ENCODE results near the gene TENM4. TPM values are rescaled to one million over a fixed set of nuclear protein-coding genes. Genes with fewer than 3 reads are reported as not detected.

TENM4 gene
- total and polyA plus RNA-seq, 2 of the 8 experiments (the other 6 are each of a cell fraction or from before 2014, with no cell fraction given) = 3.5 to 7.2 TPM

GRCh38 chr11:78860720-78861422 lies 580.0 kb downstream of the TENM4 start:
- Histone ChIP-seq H3K4me1 (replicated peaks in 1 of 4; ENCODE audit: control insufficient read depth in 3 of 4, insufficient read depth in 4 of 4, low read length in 3 of 4) (peaks cover 0 to 5% (median 1%) of the 10 kb centered on the region in 4 experiments; a peak in 1 of 7 replicates), H4K8ac (ENCODE audit: extremely low read depth, insufficient read depth, low read length) (no peak overlapping the region), H2BK15ac (ENCODE audit: low read length) (no peak overlapping the region), H3K9me3 (ENCODE audit: insufficient read depth in 2 of 2, low read depth in 1 of 2, low read length in 1 of 2) (no peaks in the 10 kb centered on the region), H2BK12ac (ENCODE audit: low read depth, low read length) (no peak overlapping the region), H2BK5ac (ENCODE audit: low read depth, low read length) (no peak overlapping the region), H3K9ac (replicated peaks in 1 of 4; ENCODE audit: extremely low read depth in 1 of 4, low read depth in 3 of 4, low read length in 3 of 4) (no peak overlapping the region), H3K4ac (replicated peaks; ENCODE audit: insufficient read length, low read depth, low read length) (no peak overlapping the region), H2BK20ac (ENCODE audit: low read length) (no peak overlapping the region), H2AK5ac (ENCODE audit: low read depth, low read length) (no peak overlapping the region), H3K56ac (replicated peaks; ENCODE audit: insufficient read length, low read depth, low read length) (no peak overlapping the region), H3K79me1 (ENCODE audit: low read depth, low read length) (no peaks in the 10 kb centered on the region), H2BK120ac (replicated peaks; ENCODE audit: low read depth, low read length) (no peak overlapping the region), H3K36me3 (ENCODE audit: control insufficient read depth in 2 of 4, insufficient read depth in 4 of 4, low read length in 3 of 4) (no peaks in the 10 kb centered on the region), H3K14ac (ENCODE audit: insufficient read length) (no peak overlapping the region), H4K5ac (ENCODE audit: insufficient read length, low read depth, low read length) (no peak overlapping the region), H4K91ac (replicated peaks; ENCODE audit: insufficient read length, low read length) (no peak overlapping the region), H3K18ac (ENCODE audit: extremely low read depth, low read length) (no peak overlapping the region), H3K4me2 (ENCODE audit: insufficient read depth in 1 of 2, low read depth in 2 of 2, low read length in 2 of 2) (no peak overlapping the region), H3K4me3 (ENCODE audit: extremely low read depth in 1 of 4, insufficient read depth in 2 of 4, low read depth in 3 of 4, low read length in 4 of 4) (no peak overlapping the region), H3K23ac (ENCODE audit: insufficient read length) (no peak overlapping the region), H2AFZ (ENCODE audit: low read length) (no peak overlapping the region), H3K79me2 (ENCODE audit: control insufficient read depth in 1 of 2, insufficient read depth in 2 of 2, low read length in 2 of 2) (no peaks in the 10 kb centered on the region), H3K27ac (ENCODE audit: low read depth, low read length) (no peak overlapping the region), H4K20me1 (replicated peaks in 1 of 2; ENCODE audit: control insufficient read depth in 1 of 2, insufficient read depth in 2 of 2, low read length in 2 of 2) (no peaks in the 10 kb centered on the region), H3K23me2 (ENCODE audit: low read depth, low read length) (no peaks in the 10 kb centered on the region; the same call in 1 of the 2 replicates), H3K27me3 (replicated peaks in 1 of 4; ENCODE audit: control insufficient read depth in 3 of 4, extremely low read depth in 1 of 4, insufficient read depth in 3 of 4, low read length in 3 of 4) (no peaks in the 10 kb centered on the region)
- peak; percentile 38 for TF ChIP-seq SAP30 (IDR thresholded peaks at IDR 0.05; ENCODE audit: insufficient read depth, insufficient replicate concordance, low read length)
- TF ChIP-seq TEAD4 (IDR thresholded peaks at IDR 0.05; ENCODE audit: low read depth, low read length) = peak; percentile 39; the same call in 1 of the 2 replicates
- TF ChIP-seq RXRA (IDR thresholded peaks at IDR 0.05; ENCODE audit: insufficient read depth, low read depth, low read length) = no peak
- TF ChIP-seq GTF2F1 (IDR thresholded peaks at IDR 0.05; ENCODE audit: borderline replicate concordance, low read depth, low read length) = no peak
- no peak for TF ChIP-seq SP2 (IDR thresholded peaks at IDR 0.05; ENCODE audit: low read length)
- no peak for TF ChIP-seq GABPA (IDR thresholded peaks at IDR 0.05; ENCODE audit: borderline replicate concordance, insufficient read depth, low read length)
- TF ChIP-seq EGR1 (IDR thresholded peaks at IDR 0.05; ENCODE audit: borderline replicate concordance, low read depth, low read length) = no peak
- FAIRE-seq (peak; percentile 36), DNase-seq (ENCODE audit: low read depth in 1 of 2, low spot score in 2 of 2) (peak in 1 of 2 experiments; percentile 68)
- ChIA-PET POLR2A (ENCODE audit: partially characterized antibody) (interaction anchor here (0.8 kb wide), 1 partner anchor 13 kb away, joined by 3 read pairs; no protein-coding TSS in a partner anchor), CTCF (ENCODE audit: partially characterized antibody) (interaction anchor here (1.0 to 1.7 kb wide), 4 partner anchors 16 to 199 kb away, joined by 3 to 4 read pairs (median 4); no protein-coding TSS in a partner anchor)
- WGBS, 2 experiments (ENCODE audit: extremely low coverage in 1 of 2, insufficient coverage in 1 of 2, insufficient read length in 1 of 2, insufficient replicate concordance in 2 of 2, low coverage in 1 of 2, low lambda C conversion rate in 2 of 2, missing lambda C conversion rate in 1 of 2) = 86% methylated on average over 5 of the region's 5 CpGs; no CpG with 5 or more reads in 1 of the 2 experiments
